ENCODE data around the gene EMC1.
A peak's percentile ranks its signal among the peaks of the same experiment; 100 is the strongest.
"Not testable (repeated sequence)": the region's sequence is repeated elsewhere in the genome, so short reads cannot be mapped to it uniquely, and the experiment has no call there.

EMC1 gene

DNA sequence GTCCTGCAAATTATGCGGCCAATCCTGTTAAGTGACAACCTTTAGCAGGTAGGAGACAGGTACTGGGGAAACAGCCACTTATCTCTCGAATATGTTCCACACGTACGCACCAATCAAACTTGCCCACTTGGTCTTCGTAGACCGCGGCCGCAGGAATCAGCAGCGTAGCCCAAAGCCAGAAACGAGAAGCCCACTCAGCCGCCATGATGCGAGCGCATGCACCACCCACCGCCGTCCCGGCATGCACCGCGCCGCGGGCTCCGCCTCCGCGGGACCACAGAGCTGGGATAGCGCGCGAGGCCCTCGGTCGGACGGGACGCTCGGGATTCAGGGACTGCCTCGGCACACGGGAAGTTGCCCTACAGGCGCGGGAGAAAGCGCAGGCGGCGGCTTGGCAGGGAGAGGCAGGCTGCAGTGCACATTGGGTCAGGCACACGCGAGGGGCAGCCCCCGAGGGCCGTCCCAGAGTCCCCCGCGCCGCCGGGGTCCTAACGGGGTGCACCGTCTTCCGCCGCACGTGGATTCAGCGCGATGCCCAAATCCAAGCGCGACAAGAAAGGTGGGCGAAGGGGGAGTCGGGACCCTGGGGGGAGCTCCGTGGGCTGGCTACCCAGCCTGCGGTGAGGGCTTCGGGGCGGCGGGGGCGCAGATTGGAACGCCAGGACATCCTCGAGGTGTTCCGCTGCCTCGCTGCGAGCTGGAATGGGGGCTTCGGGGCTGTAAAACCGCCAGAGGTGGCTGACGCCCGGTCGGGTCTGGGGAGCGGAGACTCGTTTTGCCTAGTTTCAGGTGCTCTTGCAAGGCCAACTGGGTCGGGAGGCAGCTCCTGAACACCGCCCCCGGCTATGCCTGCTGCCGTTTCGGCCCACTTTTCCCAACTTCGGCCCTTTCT is at the start of gene EMC1, which contains the start of gene MRTO4:
TSS of gene EMC1 (minus strand) at position 220 of the 892 bp plus-strand sequence. CDS start at position 205, 15 bp downstream.
TSS of gene MRTO4 (plus strand) at position 501 of the 892 bp plus-strand sequence. CDS start at position 532, 31 bp downstream.
- peak; percentile 5 for DNase-seq

- DNase-seq = no peak
Observed at GRCh38 chr1:19300211-19300610, 48.9 kb upstream of the EMC1 start.

- DNase-seq = no peak
Observed at GRCh38 chr1:19294638-19295037, 43.3 kb upstream of the EMC1 start.

GRCh38 chr1:19289244-19289643 is 37.9 kb upstream of the EMC1 start:
- no peak for DNase-seq

DNA sequence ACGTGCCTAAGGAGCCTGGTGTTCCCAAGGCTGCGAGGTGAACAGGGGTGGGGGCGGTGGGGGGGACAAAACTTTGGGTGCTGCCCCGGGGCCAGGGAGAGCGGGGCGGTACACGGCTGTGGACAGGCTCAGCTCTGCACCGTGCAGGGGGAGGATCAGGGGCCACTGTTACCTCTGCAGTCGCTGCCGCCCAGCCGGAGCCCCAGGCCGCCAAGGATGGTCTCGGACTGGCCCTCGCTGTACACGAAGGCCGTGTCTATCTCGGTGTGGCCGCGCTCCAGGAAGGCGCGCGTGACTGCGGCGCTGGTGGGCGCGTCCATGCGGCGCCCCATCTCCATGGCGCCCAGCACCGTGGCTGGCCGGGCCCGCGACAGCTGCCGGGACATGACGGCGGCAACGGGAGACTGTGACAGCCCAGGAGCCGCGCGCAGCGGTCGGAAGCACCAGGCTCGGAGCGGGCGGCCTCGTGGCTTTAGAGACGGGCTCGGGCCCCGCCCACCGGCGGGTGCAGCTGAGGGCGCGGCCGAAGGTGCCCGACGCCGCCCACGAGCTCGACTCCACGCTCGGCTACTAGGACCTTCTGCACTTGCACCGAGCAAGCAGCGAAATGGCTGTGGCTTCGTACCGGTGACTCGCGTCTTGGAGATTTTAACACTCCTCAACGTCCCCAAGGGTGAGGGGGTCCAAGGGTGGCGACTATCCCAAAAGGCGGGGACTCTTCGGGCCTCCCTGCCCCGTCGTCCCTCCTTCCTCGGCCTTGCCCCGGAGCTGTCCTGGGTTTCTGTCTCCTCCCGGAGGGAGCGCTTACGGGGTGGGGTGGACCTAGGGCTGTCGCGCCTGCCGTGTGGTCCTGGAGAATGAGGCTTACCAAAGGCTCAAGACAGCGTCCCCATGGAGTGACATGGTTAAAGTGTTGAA is 37.3 kb upstream of the EMC1 start, which contains the start of gene AKR7A3:
TSS of gene AKR7A3 (minus strand) at position 447 of the 918 bp plus-strand sequence. CDS start at position 386, 61 bp downstream.
- DNase-seq = not testable (repeated sequence)

- DNase-seq = no peak
Observed at GRCh38 chr1:19287436-19288185, 36.3 kb upstream of the EMC1 start.

- not testable (repeated sequence) for DNase-seq
Observed at GRCh38 chr1:19285807-19286206, 34.5 kb upstream of the EMC1 start.

GRCh38 chr1:19285366-19285765 is 34.0 kb upstream of the EMC1 start:
- DNase-seq = not testable (repeated sequence)

GRCh38 chr1:19284881-19285280 is 33.6 kb upstream of the EMC1 start:
- no peak for DNase-seq

GRCh38 chr1:19283891-19284290 is 32.6 kb upstream of the EMC1 start:
- DNase-seq = no peak

DNA sequence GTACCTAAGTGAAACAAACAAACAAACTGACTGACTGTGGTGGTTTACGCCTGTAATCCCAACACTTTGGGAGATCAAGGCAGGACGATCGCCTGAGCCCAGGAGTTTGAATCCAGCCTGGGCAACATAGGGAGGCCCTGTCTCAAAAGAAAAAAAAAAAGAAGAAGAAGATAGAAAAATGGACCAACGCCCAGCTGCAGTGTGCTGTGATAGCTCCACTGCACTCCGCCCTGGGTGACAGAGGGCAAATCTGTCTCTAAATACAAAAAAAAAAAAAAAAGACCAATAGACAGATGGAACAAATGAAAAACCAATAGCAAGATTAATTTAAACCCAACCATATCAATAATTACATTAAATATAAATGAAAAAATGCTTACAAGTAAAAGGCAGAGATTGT is 23.3 kb upstream of the EMC1 start:
- DNase-seq = no peak

DNA sequence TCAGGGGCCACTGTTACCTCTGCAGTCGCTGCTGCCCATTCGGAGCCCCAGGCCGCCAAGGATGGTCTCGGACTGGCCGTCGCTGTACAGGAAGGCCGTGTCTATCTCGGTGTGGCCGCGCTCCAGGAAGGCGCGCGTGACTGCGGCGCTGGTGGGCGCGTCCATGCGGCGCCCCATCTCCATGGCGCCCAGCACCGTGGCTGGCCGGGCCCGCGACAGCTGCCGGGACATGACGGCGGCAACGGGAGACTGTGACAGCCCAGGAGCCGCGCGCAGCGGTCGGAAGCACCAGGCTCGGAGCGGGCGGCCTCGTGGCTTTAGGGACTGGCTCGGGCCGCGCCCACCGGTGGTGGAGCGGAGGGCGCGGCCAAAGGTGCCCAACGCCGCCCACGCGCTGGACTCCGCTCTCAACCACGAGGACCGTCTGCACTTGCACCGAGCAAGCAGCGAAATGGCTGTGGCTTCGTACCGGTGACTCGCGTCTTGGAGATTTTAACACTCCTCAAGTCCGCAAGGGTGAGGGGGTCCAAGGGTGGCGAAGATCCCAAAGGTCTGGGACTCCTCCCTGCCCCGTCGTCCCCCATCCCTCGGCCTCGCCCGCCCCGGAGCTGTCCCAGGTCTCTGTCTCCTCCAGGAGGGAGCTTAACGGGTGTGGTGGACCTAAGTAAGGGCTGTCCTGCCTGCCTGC is 22.7 kb upstream of the EMC1 start:
- not testable (repeated sequence) for DNase-seq

GRCh38 chr1:19273106-19273843 is 22.0 kb upstream of the EMC1 start:
- no peak for DNase-seq

DNA sequence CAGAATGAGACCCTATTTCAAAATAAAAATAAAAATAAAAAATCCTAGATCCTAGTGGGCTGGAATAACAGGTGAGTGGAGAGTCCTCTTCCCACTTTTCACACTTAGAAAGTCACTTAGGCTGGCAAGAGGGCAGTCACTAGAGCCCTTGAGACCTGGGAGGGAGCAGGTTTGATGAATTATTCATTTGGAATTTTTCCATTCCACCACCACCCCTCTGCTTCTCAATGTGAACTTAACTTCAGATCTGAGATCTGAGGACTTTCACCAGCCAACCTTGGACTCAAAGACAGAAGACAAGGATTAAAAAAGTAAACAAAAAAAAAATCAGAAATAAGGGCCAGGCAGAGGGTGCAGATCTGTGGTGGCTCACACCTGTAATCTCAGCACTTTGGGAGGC is 20.7 kb upstream of the EMC1 start:
- no peak for DNase-seq

GRCh38 chr1:19270343-19270730 is 19.0 kb upstream of the EMC1 start:
- DNase-seq = not testable (repeated sequence)

DNA sequence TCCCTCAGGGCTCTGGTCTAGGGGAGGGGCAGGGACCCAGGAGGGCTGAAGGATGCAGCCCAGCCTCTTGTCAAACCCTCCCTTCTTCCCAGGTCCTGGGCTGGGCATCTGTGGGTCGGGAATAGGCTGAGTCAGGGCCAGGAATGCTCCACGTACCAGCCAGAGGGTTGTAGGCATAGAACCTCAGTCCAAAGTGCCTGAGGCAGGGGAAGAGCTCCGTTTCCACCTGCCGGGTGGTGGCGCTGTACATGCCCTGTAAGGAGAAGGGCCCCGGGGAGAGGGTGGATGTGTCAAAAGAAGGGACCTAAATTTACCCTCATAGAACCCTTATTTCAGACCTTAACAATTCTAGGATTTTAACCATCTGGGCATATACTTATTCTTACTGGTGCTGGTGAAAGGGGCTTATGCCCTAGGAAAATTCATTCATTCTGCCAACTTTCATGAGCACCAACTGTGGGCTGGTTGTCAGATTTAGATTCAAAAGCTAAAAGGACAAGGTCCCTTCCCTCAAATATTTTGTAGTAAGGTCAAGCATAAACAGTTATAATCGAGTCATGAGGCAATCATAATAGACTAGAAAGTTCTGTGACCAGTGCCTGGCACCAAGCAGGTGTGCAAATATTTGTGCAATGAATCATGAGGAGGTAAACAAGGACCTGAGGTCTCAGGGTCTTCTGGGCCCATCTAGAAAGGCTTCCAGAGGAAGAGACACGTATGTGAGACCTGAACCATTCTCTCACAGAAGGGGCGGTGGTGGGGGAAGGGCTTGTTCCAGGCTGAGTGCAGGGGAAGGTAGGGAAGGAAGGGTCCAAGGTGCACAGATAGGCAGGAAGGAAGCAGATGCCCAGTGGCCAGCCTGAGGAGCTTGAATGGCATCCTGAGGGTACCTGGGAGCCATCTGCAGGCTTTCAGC is 18.4 kb upstream of the EMC1 start:
- not testable (repeated sequence) for DNase-seq

DNA sequence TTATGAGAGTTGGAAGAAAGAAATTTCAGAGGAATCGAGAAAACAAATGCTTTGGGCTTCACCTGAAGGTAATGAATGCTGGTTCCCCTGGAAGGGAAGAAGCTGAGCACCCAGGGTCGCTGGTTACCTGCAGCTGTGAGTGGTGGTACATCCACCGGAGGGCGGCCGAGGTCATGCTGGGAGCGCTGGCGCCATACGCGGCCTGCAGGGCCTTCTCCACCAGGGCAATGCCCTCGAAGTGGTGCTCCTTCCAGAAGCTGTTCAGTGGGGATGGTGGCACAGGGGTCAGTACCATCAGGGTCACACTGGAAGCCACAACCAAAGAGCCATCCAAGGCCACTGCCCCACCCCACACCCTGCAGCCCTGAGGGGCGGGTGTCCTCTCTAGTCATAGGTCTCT is 17.1 kb upstream of the EMC1 start:
- no peak for DNase-seq

- no peak for DNase-seq
Observed at GRCh38 chr1:19262744-19263143, 11.4 kb upstream of the EMC1 start.

DNA sequence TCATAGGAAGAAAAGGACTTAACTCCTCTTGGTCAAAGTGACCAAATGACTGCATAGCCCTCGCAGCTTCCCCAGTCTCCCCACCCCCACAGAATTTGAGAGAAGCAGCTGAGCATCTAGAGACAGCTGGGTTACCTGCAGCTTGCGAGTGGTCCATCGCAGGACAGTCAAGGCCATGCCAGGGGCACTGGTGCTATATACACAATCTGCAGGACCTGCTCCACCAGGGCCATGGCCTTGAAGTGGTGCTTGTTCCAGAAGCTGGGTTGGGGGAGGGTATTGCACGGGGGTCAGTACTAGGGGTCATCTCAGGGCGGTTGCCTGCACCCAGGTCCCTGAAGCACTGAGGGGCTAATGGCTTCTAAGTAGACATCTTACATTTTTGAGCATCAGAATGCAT is 10.7 kb upstream of the EMC1 start:
- no peak for DNase-seq

Measured in NCI-H1436 treated with DMSO at 0.1 percent for 48 hours (cell line).